NCI-H82 treated with DMSO at 0.1 percent for 48 hours (cell line): ENCODE data around the gene GNA15.
"Not testable (repeated sequence)": the region's sequence is repeated elsewhere in the genome, so short reads cannot be mapped to it uniquely, and the experiment has no call there.

Source experiments
- DNase-seq: peaks from one replicate; lab custom pipeline; 2025; ENCODE audit not compliant: unreplicated experiment; lab: John Stamatoyannopoulos, UW

The GNA15 gene

GRCh38 chr19:3149089-3149488, 13.3 kb downstream of the GNA15 start:
- no peak for DNase-seq

GRCh38 chr19:3149526-3150505, 14.0 kb downstream of the GNA15 start:
- DNase-seq: no peak

GRCh38 chr19:3150739-3151329, 15.0 kb downstream of the GNA15 start:
- no peak for DNase-seq

- DNase-seq: no peak
Observed at GRCh38 chr19:3151563-3152418, 16.0 kb downstream of the GNA15 start.

- DNase-seq: no peak
Observed at GRCh38 chr19:3152419-3152780, 16.6 kb downstream of the GNA15 start.

- no peak for DNase-seq
Observed at GRCh38 chr19:3153286-3154230, 17.7 kb downstream of the GNA15 start.

GRCh38 chr19:3154447-3154846, 18.6 kb downstream of the GNA15 start:
- DNase-seq: not testable (repeated sequence)

GRCh38 chr19:3154957-3155736, 19.3 kb downstream of the GNA15 start:
- DNase-seq: no peak

GRCh38 chr19:3157096-3157845, 21.4 kb downstream of the GNA15 start:
- no peak for DNase-seq

- DNase-seq: no peak
Observed at GRCh38 chr19:3159565-3159964, 23.7 kb downstream of the GNA15 start.

GRCh38 chr19:3160219-3160618, 24.4 kb downstream of the GNA15 start:
- no peak for DNase-seq

- DNase-seq: no peak
Observed at GRCh38 chr19:3161453-3161852, 25.6 kb downstream of the GNA15 start.

- no peak for DNase-seq
Observed at GRCh38 chr19:3162418-3163229, 26.8 kb downstream of the GNA15 start.

- DNase-seq: peak; percentile 13
Observed at GRCh38 chr19:3163230-3163886, 27.5 kb downstream of the GNA15 start.

GRCh38 chr19:3163943-3164342, 28.1 kb downstream of the GNA15 start:
- no peak for DNase-seq

GRCh38 chr19:3167533-3168272, 31.9 kb downstream of the GNA15 start:
- DNase-seq: no peak
